ENCODE results near the gene USP37.

The USP37 gene

GRCh38 chr2:218435003-218435982, 132.9 kb downstream of the USP37 start:
- in situ Hi-C loops (cut with MboI; ENCODE audit: low sequenced_read_pairs) = no loop called here

GRCh38 chr2:218434456-218434855, 133.7 kb downstream of the USP37 start:
- in situ Hi-C loops (cut with MboI; ENCODE audit: low sequenced_read_pairs) = no loop called here

GRCh38 chr2:218432676-218433365, 135.3 kb downstream of the USP37 start:
- in situ Hi-C loops (cut with MboI; ENCODE audit: low sequenced_read_pairs) = no loop called here

- in situ Hi-C loops (cut with MboI; ENCODE audit: low sequenced_read_pairs) = no loop called here
Observed at GRCh38 chr2:218431878-218432277, 136.3 kb downstream of the USP37 start.

- in situ Hi-C loops (cut with MboI; ENCODE audit: low sequenced_read_pairs) = no loop called here
Observed at GRCh38 chr2:218430721-218431120, 137.4 kb downstream of the USP37 start.

GRCh38 chr2:218429911-218430692, 138.0 kb downstream of the USP37 start:
- in situ Hi-C loops (cut with MboI; ENCODE audit: low sequenced_read_pairs) = no loop called here

- in situ Hi-C loops (cut with MboI; ENCODE audit: low sequenced_read_pairs) = no loop called here
Observed at GRCh38 chr2:218428846-218429558, 139.1 kb downstream of the USP37 start.

- in situ Hi-C loops (cut with MboI; ENCODE audit: low sequenced_read_pairs) = no loop called here
Observed at GRCh38 chr2:218427741-218428140, 140.4 kb downstream of the USP37 start.

- in situ Hi-C loops (cut with MboI; ENCODE audit: low sequenced_read_pairs) = no loop called here
Observed at GRCh38 chr2:218425531-218425930, 142.6 kb downstream of the USP37 start.

GRCh38 chr2:218423584-218423983, 144.6 kb downstream of the USP37 start:
- in situ Hi-C loops (cut with MboI; ENCODE audit: low sequenced_read_pairs) = no loop called here

- in situ Hi-C loops (cut with MboI; ENCODE audit: low sequenced_read_pairs) = no loop called here
Observed at GRCh38 chr2:218422403-218423086, 145.6 kb downstream of the USP37 start.

- in situ Hi-C loops (cut with MboI; ENCODE audit: low sequenced_read_pairs) = no loop called here
Observed at GRCh38 chr2:218421027-218421426, 147.1 kb downstream of the USP37 start.

GRCh38 chr2:218419630-218420216, 148.4 kb downstream of the USP37 start:
- in situ Hi-C loops (cut with MboI; ENCODE audit: low sequenced_read_pairs) = no loop called here

GRCh38 chr2:218418717-218419458, 149.3 kb downstream of the USP37 start, which contains the start of gene VIL1:
Gene VIL1, plus strand, starts transcription at chr2:218419123. Its CDS starts 4,656 bp downstream, at chr2:218423779.
- in situ Hi-C loops (cut with MboI; ENCODE audit: low sequenced_read_pairs) = no loop called here

GRCh38 chr2:218418321-218418716, 149.8 kb downstream of the USP37 start:
- in situ Hi-C loops (cut with MboI; ENCODE audit: low sequenced_read_pairs) = no loop called here

- in situ Hi-C loops (cut with MboI; ENCODE audit: low sequenced_read_pairs) = loop anchor here (10.0 kb wide), 1 partner anchor 247 kb away; the partner anchor contains the start of genes BCS1L and ZNF142
Observed at GRCh38 chr2:218407717-218408116, 160.4 kb downstream of the USP37 start.

GRCh38 chr2:218406949-218407618, 161.1 kb downstream of the USP37 start:
- in situ Hi-C loops (cut with MboI; ENCODE audit: low sequenced_read_pairs) = loop anchor here (10.0 kb wide), 1 partner anchor 248 kb away; the partner anchor contains the start of genes BCS1L and ZNF142
